Embryonic facial prominence (tissue), 1 donor: ENCODE data around the gene PRR23E.

ENCODE experiments used
- DNase-seq: peaks from one replicate; pipeline ENCODE4 v3.0.0-alpha.2; 2016; ENCODE audit errors: extremely low spot score

PRR23E gene, protein sequence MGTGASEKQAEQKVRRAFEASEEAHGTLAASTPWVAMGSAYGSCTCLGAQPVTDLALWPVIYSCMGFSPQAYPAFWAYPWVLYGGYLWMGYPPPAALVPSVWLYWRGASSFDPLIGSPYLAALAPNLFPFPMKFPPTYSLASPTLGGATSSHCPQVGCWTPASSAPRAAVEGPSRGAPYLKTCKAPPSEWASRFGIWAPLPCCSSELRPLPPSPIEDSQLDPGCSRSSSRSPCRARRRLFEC

DNA sequence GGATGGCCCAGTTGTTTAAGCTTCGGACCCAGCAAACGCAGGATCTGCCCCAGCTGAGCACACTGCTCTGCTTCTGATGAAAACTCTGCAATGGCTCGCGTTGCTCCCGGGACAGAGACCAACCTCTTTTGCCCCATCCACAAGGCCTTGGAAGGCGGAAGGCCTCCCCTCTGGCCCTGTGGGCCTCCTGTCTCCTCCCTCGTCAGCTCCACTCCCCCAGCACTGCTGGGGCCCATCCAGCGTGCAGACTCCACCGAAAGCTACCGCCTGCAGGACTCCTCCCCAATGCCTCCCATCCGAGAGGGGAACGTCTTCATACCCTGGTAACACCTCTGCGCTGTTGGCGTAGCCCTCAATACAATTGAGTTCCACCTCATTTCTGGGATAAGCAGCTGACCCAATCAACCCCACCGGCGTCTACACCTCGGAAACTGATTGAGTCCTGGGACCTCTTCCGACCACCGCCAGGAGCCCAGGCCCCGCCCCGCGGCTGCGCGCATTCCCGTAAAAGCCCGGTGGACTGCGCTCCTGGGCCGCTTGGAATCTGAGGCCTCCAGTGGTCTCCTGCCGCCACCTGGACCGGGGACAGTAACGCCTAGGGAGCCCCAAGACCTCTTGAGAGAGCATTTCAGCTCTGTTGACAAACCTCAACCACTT, at the start of gene PRR23E:
Gene PRR23E (plus strand): TSS at position 556 of the 657 bp plus-strand sequence. CDS start 3,555 bp downstream, outside the sequence.
- DNase-seq = no peak

DNA sequence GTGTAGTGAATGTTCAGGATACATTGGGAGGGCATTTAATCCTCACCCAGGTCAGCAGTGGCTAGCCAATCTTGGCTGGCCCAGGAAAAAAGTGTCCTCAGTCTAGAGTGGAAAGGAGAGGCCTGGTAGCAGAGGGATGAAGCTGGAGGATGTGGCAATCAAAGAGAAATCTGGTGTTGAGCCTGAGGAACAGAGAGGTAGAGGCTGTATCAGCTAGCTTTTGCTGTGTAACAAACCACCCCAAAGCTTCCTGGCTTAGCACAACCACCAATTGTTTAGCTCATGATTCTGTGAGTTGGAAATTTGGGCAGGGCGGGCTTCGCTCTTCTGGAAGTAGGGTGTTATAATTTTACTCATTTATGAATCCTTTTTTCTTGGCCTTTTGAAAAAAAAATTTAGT, 49.8 kb upstream of the PRR23E start:
- DNase-seq = no peak

DNA sequence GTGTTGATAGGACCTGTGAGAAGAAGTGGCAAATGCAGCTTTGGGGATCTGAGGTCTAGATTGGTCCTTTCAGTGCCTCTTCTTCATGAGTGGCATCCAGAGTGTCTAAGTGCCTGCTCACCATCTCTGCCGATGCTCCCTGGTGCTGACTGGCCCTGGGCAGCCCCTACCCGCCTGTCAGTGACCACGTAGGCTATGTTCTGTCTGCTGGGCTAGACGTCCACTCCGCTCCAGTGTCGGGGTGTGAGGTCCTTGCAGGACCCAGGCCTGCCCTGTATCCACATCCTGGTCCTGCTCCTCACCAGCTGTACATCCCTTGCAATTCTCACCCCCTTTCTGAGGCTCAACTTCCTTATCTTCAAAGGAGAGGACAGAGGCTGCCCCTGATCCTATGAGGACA, 48.3 kb upstream of the PRR23E start:
- DNase-seq = no peak

DNA sequence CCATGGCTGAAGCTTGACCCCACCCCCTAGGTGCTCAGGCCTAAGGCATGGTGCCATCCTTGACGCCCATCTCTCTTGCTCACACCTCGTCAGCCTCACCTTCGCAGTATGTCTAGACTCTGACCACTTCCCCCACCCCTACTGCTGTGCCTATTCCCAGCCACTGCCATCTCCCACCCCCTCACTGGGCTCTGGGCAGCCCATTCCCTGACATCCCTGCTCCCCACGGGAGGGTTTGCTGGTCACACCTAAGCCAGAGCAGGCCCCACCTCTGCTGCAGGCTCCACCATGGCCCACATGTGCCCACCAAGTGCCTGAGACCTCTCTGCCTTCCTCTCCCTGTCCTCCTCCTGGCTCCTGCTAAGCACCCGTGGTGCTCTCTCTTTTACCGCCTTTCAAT, 47.7 kb upstream of the PRR23E start:
- DNase-seq = no peak

DNA sequence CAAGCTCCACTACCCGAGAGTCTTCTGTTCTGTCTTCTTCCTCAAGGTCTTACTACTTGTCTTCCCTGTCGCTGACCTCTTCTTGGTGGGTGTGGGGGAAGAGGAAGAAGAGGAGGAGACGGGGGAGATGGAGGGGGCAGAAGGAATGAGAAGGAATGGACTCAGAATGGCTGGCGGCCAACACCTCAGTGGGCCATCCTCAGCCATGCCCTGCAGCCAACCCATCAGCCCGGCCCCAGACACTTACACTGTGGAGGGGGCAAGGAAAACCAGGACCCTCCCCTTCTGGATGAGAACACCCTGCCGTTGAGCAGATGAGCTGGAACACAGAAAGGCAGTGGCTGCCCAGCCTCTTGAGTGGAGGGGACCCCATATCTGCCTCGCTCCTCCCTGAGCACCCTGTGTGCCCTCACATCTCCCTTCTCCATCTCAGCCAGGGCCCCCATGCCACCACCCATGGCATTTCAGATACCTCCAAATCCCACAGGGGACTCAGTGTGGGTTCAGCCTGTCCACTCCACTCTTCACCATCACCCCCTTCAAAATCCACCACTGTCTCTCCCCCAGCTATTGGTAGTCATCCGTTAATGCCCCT, 45.5 kb upstream of the PRR23E start:
- DNase-seq = no peak

DNA sequence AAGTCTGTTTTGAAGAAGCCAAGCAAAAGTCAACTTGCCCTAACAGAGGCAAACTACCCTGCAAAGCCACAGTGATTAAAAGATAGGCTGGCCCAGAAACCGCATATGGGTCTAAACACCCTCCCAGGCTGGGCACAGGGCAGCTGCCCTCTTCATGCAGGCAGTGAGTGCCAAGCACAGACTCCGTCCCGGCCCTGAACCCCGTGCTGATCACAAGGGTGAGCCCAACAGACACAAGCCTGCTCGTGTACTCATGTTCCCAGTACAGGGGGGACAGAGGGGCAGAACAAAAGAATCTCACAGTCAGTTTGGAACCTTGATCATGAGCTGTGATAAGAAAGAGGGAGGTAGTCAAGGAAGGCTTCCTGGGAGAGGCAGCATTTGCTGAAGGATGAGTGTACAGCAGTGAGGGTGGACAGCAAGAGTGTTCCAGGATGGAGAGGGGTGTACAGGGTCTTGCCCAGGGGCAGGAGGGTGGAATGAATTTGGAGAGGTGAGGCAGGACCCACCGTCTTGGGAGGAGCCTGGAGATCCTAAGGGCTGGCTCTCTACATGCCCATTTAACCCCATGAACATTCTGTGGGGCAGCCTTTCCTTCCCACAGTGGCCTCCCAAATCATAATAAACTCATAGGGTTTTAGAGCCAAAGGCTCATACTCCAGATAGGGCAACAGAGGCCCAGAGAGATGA, 43.2 kb upstream of the PRR23E start:
- no peak for DNase-seq

DNA sequence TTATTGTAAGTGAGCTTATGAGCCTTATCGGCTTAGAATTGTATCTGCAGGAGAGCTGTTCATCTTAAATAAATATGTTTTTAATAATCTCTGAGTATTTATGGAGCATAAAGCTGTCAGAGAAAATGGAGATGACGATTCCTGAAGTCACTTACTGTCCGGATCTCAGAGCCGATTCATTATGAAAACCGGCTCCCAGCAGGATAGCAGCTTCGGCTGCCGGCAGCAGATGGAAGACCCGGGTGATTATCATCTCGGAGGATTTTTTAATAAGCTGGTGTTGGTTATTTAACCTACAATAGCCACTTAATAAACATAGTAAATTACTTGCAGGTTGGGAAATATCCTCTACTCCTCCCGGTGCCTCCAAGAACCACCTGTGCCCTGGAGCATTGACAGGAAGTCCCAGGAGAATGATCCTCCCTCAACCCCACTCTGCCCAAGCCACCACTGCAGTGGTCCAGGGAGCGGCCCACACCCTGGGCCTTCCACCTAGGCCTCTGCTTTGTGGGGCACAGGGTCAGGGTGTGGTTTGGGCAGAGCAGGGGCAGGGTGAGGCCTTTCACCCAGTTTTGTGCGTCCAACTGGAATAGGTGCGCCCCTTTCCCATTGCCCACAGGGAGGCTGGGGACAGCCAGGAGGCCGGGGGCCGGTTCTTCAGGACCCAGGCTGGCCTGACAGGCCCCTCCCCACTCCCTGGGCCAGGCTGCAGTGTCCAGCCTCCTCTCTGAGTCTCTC, 42.2 kb upstream of the PRR23E start:
- DNase-seq = no peak

DNA sequence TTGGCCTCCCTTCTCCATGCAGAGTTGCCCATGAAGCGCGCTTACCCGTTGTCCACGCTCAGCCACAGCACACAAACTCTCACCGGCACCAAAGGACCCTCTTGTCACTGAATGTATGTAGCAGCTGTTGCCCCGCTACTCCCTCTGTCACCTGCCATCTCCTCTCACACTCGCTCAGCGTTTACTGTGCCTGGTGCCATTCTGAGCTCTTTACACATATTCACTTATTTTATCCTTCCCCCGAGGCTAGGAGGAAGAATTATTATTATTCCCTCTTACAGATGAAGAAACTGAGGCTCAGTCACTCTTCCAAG, 41.7 kb upstream of the PRR23E start:
- DNase-seq = no peak

DNA sequence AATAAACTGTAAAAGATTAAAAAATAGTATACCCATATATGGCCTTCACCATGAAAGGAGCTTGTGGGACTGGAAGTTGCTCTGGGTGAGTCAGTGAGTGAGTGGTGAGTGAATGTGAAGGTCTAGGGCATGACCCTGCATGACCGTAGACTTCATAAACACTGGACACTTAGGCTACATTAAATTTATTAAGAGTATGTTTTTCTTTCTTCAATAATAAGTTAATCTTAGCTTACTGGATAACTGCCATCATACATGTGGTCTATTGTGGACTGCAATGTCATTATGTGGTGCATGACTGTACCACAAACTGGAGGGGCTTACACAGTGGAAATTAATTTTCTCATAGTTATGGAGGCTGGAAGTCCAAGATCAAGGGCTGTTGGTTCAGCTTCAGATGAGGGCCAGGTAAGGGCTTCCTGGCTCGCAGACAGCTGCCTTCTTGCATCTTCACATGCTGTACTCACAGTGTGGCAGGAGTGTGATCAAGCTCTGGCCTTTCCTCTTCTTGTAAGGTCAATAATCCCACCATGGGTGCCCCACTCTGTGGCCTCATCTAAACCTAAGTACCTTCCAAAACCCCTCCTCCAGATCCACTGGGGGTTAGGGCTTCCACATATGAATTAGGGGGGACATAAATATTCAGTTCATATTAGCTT, 40.8 kb upstream of the PRR23E start:
- DNase-seq = no peak

DNA sequence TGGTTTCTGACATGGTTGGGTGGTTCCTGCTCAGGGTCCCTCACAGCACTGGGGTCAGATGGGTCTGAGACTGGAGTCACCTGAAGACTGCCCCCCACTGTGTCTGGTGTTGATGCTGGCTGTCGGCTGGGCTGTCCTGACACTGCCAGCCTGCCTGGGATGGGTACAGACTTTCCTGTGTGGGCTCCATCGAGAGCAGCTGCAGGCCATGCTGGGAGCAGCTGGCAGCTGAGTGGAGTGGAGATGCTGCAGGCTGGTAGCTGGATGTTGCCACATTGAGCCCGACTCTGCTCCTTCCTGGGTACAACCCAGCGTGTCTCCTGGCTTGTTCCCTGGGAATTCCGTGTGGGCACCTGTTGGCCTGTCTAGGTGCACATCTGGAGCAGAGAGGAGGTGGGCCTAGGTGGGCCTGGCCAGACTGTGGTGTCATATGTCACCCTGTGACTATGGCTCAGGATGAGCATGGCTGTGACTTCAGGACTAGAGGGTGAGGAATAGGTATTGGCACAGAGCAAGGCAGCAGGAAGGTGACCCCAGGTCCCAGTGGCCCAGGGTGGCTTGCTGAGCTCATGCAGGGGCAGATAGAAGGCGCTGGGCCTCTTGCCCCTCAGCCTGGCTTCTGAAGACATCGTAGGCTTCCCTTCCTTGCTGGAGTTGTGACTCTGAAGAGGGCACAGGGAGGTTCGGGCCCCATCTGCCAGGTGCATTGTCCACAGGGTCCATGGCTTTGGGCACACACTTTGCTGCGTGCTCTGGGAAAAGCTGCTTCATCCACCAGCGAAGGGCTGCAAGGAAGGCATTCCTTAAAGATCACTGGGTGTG, 40.0 kb upstream of the PRR23E start:
- DNase-seq = no peak

DNA sequence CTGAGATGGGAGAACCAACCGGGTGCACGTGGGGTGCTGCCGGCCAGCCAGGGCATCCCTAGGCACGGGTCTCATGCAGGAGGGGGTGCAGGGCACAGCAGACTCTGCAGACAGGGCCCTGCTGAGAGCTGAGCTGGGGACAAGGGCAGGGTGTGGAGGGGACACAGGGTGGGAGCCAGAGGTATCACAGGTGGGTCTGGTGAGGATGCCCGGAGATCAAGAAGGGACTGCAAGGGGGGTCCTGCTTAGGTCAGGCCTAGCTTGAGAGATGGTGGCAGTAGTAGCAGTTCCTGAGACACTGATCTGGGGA, 39.5 kb upstream of the PRR23E start:
- no peak for DNase-seq

DNA sequence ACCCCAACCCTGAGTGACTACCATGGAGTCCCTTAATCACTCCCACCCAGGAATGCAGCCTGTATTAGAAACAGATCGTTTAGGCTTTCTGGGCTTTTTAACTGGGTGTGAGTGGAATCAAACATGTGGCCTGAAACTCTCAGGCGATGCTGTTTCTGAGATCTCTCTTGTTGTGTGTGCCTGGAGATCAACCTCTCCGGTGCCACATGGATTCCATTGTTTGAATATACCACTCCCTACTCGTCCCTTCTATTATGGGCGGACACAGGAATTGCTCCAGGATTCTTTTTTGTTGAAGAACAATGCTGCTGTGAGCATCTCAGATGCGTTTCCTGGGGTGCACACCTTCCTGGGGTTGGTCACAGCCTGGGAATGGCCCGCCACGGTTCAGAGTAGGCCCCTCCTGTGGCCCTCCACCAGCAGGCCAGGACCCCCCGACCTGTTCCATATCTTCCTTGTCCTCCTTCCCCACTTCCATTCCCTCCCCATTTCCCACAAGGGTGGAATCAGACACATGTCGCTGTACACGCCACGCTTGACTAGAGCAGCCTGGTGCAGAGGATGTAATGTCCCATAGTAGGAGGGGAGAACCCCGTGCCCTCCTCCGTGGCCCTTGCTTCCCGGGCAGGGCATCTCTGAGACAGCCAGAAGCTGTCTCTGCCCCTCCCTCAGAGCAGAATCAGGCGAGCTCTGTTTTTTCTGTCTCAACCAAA, 36.4 kb upstream of the PRR23E start:
- no peak for DNase-seq

DNA sequence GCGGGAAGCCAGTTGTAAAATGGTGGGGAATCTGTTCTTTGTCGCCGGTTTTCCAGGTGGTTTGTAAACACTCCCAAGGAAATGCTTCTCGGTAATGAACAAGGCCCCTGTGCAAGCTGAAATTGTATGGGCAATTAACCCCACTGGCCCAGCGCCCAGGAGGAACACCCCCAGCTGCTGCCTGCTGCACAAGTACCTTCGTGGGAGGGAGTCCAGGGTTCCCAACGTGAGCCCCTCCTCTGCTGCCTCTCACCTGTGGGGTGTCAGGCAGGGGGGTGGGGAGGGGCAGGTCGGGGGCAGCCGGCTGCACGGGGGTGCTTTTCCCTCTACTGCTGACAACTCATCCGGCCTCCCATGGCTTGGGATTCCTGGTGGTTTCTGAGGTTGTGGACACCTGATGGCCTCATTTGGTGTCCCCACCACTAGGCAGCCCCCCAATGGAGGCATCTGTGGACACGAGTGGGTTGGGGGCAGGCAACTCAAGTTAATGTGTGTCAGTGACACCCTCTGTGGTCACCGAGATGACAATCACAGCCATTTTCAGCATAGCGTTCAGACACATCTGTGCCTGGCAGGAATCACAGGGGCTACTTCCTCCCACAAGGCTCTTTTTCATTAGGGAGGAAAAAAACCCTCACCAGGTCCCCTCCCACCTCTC, 35.6 kb upstream of the PRR23E start:
- DNase-seq = no peak

DNA sequence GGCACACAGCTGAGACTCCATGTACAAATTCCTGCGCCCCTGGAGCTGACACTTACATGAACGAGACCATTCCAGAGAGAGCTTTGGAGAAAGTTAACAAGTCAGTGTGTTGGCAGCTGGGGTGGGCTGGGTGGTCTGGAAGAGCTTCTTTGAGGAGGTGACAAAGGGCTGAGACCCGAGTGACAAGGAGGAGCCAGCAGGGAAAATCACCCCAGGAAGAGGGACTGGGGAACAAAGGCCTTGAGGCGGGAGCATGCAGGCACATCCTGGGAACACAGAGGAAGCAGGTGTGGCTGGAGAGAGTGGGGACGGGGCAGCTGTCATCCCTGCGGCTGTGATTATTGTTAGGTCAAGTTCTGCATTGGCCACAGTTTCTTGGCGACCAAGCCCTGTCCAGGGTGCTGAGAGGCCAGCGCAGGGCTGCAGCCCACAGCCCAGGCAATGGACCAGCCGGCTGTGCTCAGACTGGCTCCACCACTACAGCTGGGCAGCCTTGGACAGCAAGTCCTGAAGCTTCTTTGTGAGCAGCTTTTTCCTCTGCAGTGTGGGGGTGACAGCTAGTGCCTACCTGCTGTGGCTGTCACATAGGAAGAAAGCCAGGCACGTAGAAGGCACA, 34.2 kb upstream of the PRR23E start:
- no peak for DNase-seq

DNA sequence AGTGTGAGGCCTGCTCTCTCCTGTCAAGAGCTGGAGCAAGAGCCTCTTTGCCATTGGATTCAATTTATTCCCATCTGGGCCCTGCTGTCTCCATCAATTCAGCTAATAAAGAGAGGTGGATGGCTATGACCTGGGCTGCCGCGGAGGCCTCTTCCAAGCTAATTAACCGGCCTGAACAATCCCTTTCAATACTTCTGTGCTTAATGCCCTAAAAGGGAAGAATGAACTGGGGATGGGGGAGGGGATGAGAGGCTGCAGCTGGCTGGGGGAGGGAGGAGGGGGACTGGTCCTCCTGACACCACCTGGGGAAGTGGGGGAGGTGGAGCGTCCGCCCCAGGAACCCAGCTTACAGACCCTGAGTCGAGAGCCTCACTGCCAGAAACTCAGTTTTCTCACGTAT, 33.4 kb upstream of the PRR23E start:
- DNase-seq = no peak

DNA sequence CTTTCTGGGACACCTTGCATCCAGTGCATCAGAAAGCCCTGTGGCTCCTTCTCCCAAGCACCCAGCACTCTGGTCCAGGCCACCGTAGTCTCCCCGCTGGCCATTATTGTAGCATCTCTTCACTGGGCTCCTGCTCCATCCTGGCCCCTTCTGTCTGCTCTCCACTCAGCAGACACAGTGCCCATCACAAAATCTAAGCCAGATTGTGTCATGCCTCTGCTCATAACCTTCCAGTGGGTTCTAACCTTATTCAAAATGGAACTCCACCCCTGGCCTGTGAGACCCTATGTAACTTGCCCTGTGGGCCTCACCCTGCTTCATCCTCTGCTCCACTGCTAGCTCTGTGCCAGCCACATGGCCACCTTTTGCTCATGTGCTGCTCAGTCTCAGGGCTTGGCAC, 31.7 kb upstream of the PRR23E start:
- no peak for DNase-seq

DNA sequence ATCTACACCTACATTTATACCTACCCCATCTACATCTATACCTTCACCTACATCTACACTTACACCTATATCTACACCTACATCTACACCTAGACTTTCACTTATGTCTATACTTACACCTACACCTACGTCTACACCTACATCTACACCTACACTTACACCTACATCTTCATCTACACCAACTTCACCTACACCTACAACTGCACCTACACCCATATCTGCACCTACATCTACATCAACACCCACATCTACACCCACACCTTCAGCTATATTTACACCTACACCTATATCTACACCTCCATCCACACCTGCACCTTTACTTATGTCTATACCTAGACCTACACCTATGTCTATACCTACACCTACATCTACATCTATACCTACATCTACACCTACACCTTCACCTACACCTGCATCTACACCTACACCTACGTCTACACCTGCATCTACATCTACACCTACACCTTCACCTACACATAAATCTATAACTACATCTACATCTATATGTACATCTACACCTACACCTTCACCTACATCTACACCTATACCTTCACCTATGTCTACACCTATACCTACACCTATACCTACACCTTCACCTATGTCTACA, 30.9 kb upstream of the PRR23E start:
- no peak for DNase-seq

DNA sequence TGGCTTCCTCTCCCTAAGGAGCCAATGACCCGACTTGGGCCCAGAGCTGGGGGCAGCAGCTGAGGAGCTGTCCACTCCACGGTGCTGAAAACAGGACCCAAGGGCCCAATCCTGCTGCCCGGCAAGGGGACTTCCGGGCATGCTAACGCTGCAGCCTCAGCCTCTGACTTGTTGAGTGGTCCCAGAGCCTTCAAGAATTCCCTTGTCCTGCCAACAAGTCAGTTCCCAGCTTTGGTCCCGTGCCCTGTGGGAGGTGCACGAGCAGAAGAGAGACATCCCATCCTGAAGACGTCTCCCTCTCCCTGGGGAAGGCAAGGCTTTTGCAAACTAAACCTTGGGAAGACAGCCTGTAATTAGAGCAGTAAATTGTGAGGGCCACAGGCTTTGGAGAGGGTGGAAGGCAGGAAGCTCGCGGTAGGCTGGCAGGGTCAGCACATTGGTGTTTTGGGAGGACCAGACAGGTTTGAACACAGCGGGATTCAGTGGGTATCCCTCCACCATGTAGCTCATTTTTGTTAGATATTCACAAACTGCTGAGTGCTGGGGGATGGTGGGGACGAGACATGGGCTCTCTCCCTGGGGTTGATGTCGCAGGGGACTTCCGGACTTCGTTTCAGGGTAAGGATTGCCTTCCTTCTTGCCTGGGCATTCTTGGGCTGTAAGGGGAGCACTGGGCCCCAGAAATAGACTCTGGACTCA, 29.8 kb upstream of the PRR23E start:
- no peak for DNase-seq
